ENCODE results near the gene ACP7.

DNA sequence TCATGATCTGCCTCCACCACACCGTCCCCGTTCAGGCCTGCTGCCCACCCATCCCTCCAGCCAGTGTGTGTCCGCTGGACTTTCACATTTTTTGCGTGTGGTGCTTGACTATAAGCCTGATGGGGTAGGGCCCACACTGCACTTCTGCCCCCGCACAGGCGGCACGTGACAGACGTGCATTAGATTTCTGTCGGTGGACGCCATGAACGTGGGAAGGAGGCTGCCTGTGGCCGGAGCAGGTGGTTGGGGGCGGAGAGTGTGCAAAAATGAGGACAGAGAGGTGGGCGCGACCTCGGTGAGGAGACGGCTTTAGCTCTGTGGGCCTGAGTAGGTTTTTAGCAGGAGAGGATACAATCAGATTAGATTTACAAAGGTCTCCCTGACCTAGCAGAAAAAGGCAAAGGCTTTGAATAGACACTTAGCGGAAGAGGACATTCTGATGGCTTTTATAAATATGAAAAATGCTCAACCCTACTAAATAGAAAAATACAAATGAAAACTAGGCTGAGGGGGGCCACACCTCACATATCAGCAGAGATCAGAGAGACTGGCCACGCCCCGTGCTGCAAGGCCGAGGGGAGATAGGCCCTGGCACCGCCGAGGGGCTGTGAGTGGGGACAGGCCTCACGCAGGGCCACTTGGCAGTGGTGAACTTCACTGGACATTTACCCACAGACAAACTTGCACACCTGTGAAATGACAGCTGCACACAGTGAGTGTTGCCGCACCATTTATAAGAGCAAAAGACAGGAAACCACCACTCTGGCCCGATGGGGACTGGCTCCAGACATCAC is 66.8 kb downstream of the ACP7 start:
- TF ChIP-seq POLR2AphosphoS5 (IDR thresholded peaks at IDR 0.05) (no peak), POLR2A (IDR thresholded peaks at IDR 0.05) (no peak)
- TF ChIP-seq, protein P1, sequence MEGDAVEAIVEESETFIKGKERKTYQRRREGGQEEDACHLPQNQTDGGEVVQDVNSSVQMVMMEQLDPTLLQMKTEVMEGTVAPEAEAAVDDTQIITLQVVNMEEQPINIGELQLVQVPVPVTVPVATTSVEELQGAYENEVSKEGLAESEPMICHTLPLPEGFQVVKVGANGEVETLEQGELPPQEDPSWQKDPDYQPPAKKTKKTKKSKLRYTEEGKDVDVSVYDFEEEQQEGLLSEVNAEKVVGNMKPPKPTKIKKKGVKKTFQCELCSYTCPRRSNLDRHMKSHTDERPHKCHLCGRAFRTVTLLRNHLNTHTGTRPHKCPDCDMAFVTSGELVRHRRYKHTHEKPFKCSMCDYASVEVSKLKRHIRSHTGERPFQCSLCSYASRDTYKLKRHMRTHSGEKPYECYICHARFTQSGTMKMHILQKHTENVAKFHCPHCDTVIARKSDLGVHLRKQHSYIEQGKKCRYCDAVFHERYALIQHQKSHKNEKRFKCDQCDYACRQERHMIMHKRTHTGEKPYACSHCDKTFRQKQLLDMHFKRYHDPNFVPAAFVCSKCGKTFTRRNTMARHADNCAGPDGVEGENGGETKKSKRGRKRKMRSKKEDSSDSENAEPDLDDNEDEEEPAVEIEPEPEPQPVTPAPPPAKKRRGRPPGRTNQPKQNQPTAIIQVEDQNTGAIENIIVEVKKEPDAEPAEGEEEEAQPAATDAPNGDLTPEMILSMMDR (IDR thresholded peaks at IDR 0.05), result no peak

All from prostate gland (tissue), 2 donors.